Smooth muscle cell of the brain vasculature (primary cell): ENCODE results near the gene MPDU1.
"Not testable (repeated sequence)": the region's sequence is repeated elsewhere in the genome, so short reads cannot be mapped to it uniquely, and the experiment has no call there.

Experiments used
- DNase-seq: peaks from one replicate; pipeline ENCODE4 v3.0.0-alpha.2; 2012; ENCODE audit warnings: low read depth, low spot score

Gene MPDU1

DNA sequence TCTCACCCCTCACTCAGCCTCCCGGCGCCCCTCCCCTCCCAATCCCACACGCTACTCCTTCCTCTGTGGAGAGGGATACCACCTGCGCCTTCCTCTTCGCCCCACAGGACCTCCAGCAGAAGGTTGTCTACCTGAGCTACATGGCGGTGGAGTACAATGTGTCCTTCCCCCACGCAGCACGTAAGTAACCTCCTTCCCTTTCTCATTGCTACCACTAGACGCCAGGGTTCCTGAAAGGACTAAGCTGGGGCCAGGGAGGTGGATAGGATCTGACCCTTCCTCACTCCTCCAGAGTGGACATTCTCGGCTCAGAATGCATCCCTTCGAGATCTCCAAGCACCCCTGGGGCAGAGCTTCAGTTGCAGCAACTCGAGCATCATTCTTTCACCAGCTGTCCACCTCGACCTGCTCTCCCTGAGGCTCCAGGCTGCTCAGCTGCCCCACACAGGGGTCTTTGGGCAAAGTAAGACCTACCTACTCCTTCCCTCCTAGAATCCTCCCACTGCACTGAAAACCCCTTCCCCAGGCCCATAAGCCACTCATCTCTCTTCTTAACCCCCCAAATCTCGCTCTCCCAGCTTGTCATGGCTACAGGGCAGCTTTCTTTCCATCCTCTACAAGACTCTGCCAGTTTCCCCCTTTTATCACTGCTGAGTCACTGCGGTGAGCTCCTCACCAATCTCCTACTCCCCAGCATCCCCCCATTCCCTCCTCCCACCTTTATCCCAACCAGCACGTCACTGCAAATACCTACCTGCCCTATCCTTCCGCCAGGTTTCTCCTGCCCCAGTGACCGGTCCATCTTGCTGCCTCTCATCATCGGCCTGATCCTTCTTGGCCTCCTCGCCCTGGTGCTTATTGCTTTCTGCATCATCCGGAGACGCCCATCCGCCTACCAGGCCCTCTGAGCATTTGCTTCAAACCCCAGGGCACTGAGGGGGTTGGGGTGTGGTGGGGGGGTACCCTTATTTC, 2.8 kb upstream of the MPDU1 start:
- no peak for DNase-seq

DNA sequence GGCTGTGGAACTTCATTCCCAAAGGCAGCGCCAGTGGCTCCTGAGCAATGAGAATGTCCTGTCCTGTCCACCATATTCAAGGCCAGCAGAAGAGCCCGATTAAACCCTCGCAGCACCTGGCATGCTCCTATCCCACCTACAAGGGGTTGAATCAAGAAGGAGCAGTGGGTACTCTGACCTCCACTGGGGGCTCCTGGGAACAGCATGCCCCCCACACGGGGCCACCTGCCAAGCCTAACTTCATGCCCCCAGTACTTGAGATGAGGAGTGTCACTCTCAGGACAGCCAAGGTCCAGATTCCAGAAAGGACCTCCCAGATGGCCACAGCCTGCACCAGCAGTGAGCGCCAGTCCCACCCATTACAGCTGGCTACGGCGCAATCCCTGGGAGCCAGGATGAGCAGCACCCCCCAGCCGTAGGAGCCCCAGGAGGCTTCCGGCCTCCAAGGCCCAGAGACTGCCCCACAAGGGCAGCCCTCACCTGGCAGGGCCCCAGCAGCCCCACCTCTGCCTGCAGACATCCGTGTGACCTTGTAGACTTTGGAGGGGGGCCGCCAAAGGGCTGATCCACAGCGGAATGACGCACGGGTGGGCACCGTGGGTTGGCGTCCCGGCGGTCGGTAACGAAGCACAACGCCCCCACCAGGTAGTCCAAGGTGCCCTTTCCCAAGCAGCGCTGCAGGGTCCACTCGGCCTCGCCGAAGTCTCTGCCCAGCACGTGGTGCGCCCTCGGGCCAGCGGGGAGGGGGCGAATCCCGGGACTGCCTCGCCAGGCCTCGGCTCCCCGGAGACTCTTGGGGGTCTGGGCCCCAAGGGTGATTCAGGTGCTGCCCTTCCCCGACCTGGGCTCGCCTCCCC, 1.0 kb upstream of the MPDU1 start:
- DNase-seq: no peak

GRCh38 chr17:7586673-7587419, 3.2 kb downstream of the MPDU1 start:
- DNase-seq: no peak

DNA sequence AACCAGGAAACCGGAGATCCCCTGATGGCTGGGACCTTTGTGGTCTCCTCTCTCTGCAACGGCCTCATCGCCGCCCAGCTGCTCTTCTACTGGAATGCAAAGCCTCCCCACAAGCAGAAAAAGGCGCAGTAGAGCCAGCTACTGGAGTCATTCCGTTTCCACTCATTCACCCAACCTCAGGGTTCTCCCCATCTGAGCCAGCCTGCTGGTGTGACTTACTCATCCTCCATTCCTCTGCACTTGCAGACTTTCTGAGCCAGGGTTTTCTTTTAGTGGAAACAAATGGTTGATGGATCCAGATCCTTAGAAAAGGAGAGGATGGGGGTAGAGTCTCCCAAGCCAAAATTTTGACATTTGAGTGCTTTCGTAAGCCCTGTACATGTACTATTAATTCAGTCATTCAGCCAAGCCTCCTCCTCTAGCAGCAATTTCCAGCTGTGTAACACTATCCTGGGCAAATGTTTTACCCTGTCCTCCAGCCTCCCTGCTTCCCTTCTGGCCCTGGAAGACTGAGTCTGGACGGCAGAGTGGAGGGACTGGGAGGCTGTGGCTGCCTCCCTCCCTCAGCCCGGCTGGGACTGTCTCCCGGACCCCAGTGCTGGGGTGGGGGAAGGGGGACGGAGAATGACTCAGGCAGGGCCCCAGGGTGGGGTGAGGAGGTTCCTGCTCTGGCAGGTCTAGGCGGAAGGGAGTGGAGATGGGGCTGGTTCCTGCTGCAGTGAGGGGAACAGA, 3.9 kb downstream of the MPDU1 start:
- peak; percentile 43 for DNase-seq

DNA sequence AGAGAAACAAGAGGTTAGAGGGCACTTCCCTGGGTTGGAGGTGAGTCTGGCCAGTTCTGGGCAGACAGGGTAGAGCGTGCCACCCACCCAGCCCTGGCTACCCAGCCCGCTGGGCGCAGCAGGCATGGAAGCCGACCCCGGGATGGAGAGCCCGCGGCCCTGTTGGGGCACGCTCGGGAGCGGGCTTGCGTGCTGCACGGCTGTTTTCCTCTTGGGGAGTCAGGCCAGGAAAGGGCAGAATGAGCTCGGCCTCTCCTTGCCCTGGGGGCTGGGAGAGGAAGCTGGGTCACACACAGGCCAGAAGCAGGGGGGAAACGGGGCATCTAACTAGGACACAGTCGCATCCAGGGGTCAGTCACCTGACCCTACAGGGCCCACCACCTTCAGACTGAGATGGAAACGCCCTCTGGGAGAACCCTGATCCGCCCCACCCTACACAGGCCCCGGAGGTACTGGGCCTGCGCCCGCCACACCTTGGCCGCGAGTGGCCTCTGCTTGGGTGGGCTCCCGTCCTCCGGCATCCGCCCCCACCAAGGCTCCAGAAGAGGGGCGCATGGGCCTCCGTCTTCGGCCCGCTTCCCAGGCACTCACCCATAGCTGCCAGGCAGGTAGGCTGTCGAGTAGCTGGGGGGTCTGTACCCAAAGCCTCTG, 5.0 kb downstream of the MPDU1 start:
- DNase-seq: no peak

DNA sequence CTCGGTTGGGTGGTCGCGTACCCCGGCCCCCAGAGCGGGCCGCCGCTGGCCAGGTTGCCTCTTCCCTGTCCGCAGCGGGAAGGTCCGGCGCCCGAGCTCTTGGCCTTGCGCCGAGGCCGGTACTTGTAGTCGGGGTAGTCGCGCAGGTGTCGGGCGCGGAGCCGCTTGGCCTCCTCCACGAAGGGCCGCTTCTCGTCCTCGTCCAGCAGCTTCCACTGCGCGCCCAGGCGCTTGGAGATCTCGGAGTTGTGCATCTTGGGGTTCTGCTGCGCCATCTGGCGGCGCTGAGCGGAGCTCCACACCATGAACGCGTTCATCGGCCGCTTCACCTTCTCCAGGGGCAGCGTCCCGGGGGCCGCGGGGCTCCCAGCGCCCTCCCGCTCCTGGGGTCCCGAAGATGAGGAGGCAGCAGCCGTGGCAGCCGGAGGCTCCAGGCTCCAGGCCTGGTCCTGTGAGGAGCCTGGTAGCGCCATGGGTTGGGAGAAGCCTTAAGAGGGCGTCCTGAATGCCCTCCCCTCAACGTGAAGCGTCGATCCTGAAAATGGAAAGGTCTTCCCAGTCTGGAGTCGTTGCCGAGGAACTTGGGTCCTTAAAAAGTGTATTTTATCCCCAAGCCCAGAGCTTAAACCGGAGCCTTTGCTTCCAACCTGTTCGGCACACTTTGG, 5.7 kb downstream of the MPDU1 start:
- peak; percentile 70 for DNase-seq

- no peak for DNase-seq
Measured at GRCh38 chr17:7589891-7590691, 6.4 kb downstream of the MPDU1 start, which contains the start of gene SOX15. Gene SOX15 (minus strand): TSS chr17:7590094. CDS start chr17:7589676, 418 bp downstream.

DNA sequence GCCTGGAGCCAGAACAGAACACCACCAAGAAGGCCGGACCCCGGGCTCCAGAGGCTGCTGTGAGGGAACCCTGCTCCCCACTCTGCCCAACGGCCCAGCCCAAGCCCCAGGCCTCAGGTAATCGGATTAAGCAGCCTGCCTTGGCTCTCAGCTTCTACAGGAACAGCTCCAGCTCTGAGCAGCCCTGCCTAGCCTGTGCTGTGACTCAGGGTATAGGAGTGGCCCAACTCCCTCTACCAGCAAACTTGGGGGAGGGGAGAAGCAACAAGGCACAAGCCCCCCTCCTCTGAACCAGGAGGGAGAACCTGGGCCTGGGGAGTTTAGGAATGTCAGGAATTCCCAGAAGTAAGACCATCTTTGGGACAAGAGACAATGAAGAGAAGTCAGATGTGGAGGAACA, 7.1 kb downstream of the MPDU1 start:
- no peak for DNase-seq

- DNase-seq: no peak
Measured at GRCh38 chr17:7591596-7591995, 7.9 kb downstream of the MPDU1 start.

DNA sequence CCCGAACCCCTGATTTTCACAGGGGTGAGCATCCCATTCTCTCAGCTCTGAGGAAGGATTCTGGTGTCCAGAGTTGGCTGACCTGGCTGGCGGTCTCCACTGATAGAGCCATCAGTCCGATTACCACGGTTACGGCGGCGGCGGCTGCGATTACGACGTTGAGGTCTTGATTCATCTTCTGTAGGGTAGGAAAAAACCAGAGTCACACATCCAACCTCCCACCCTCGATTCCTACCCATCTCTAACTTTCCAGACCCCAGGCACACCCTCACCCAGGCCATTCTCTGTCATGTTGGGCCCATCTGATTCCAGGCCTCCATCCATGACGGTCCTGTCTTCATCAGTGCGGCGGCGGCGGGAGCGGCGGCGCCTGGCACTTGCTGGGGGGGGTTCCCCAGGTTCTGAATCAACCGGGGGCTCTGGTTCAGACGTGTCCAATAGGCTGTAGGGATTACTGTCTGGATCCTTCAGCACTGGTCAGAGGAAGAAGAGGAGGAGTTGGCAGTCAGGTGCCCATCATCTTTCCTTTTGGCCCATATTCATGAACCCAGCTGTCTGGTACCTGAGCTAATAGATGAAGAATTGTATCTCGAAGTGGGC, 8.9 kb downstream of the MPDU1 start:
- no peak for DNase-seq

DNA sequence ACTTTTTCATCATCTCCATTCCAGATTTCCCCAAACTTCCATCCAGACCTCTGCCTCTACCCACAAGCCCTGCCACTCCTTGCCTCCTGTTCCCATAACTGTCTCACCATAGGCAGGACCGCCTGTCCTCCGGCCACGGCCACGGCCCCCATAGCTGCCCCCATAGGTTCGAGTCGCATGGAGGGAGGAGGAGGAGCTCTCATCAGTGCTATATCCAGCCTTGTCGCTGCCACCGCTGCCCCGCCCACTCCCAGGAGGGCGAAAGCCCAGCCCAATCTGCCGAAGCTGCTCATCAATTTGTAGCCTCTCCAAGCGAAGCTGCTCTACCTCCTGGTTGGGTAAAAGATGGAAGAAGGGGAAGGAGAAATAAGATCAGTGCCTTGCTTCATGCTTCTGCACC, 9.6 kb downstream of the MPDU1 start:
- no peak for DNase-seq

DNA sequence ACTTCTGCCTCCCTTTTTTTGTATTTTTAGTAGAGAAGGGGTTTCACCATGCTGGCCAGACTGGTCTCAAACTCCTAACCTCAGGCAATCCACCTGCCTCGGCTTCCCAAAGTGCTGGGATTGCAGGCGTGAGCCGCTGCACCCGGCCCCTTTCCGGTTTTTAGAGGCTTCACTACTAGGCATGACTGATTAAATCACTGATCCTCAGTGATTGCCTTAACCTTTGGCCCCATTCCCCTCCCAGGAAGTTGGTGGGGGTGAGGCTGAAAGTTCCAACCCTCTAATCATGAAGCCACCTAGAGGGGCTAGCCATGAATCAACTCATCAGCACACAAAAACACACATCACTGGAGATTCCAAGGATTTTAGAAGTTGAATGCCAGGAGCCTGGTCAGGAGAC, 13.9 kb downstream of the MPDU1 start:
- not testable (repeated sequence) for DNase-seq

DNA sequence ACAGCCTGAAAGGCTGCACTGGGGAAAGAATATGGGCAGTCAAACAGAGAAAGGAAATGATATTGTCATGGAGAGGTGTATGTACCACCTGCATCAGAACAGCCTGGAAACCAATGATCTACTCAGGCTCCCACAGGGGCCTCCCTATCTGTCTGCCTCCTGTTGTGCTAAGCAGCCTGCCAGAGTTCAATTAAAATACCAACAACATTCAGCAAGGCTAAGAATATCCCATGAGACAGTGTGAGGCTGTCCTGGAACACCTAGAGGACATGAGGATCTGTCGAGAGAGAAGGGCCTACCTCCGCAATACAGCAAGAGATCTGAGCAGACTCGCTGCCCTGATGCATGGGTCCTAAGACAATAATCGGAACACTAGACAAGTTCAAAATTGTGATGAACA, 22.6 kb downstream of the MPDU1 start:
- no peak for DNase-seq

DNA sequence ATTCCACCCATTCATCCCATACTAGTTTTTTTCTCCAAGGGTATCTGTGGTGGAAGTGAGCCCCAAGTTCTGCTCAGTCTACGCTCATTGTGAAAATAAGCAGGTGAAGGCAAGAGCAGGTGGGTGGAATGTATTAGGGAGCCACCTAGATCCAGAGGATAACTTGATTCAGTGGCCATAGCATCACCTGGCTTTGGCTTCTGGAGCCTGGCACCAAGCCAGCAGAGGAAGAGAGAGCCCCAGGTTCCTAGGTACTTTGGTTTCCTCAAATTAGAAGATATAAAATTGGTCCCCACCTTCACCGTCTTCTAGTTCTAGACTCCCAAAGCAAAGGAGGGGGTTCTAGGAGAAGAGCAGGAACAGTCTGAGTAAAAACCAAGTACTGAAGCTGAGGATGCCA, 27.0 kb downstream of the MPDU1 start:
- DNase-seq: no peak

DNA sequence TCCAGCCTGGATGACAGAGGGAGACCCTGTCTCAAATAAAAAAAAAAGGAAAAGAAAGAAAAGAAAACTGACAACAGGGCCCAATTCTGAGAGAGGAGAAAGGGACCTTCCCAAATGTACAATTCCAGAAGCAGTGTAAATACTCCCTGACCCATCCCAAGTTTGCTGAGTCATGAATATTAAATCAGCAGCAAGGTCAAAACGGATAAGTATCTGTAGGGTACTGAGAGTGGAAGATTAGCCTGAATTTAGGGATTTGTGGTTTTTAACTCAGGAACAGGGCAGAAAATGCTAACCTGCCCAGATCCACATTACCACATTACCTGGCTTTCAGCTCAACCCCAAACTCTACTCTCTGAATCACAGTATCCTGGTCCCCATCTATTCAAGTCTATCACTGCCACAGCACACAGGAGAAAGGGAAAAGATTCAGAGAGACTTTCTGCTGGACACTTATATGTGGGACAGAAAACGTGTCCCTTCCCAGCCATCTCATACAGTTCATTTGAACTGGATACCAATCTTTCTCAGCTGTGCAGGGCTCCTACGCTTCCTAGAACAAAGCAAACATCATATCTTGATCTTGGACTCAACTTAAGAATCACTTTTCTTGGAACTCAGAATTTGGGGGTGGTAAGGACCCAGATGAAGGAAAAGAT, 28.1 kb downstream of the MPDU1 start:
- DNase-seq: no peak

GRCh38 chr17:7612294-7612640, 28.6 kb downstream of the MPDU1 start:
- DNase-seq: no peak

- no peak for DNase-seq
Measured at GRCh38 chr17:7613769-7614424, 30.2 kb downstream of the MPDU1 start.
